Astrocyte (in vitro differentiated cells and primary cell): ENCODE data around the gene SLX1A. TPM values are rescaled to one million over a fixed set of nuclear protein-coding genes. Genes with fewer than 3 reads are reported as not detected.
"Not testable (repeated sequence)": the region's sequence is repeated elsewhere in the genome, so short reads cannot be mapped to it uniquely, and the experiment has no call there.

ENCODE experiments used
- DNase-seq: peaks from one replicate; pipeline ENCODE4 v3.0.0-alpha.2; 2010; ENCODE audit warnings: low read depth
- FAIRE-seq: peaks from 2 replicates; lab custom pipeline; 2011; peaks lifted over from hg19 to GRCh38; lab: Jason Lieb, UNC
- H2AFZ ChIP-seq: 2 replicates; pipeline ENCODE4 v1.6.0; 2012; ENCODE audit warnings: low read depth, low read length, inconsistent platforms
- H3K27ac ChIP-seq: 2 replicates; pipeline ENCODE4 v1.5.1; 2011; ENCODE audit warnings: low read depth, low read length, inconsistent platforms
- H3K27me3 ChIP-seq: 2 replicates; pipeline ENCODE4 v1.6.0; 2011; ENCODE audit warnings: low read length, inconsistent platforms; ENCODE audit not compliant: insufficient read depth
- H3K36me3 ChIP-seq: 2 replicates; pipeline ENCODE4 v1.5.1; 2011; ENCODE audit warnings: low read length, inconsistent platforms; ENCODE audit not compliant: insufficient read depth
- H3K4me1 ChIP-seq: 2 replicates; pipeline ENCODE4 v1.5.1; 2011; ENCODE audit warnings: low read length, inconsistent platforms; ENCODE audit not compliant: insufficient read depth
- H3K4me2 ChIP-seq: 2 replicates; pipeline ENCODE4 v1.6.0; 2012; ENCODE audit warnings: low read length, inconsistent platforms
- H3K4me3 ChIP-seq: 2 replicates; pipeline ENCODE4 v1.5.1; 2011; ENCODE audit warnings: low read depth, mild to moderate bottlenecking, low read length, inconsistent platforms; ENCODE audit not compliant: insufficient read depth
- H3K79me2 ChIP-seq: 2 replicates; pipeline ENCODE4 v1.6.0; 2012; ENCODE audit warnings: mild to moderate bottlenecking, low read length, inconsistent platforms; ENCODE audit not compliant: insufficient read depth
- H3K9ac ChIP-seq: 2 replicates; pipeline ENCODE4 v1.6.0; 2012; ENCODE audit warnings: mild to moderate bottlenecking, low read length, inconsistent platforms
- H3K9me3 ChIP-seq: 2 replicates; pipeline ENCODE4 v1.5.1; 2012; ENCODE audit warnings: low read depth, mild to moderate bottlenecking, low read length, inconsistent platforms; ENCODE audit not compliant: insufficient read depth
- H4K20me1 ChIP-seq: 2 replicates; pipeline ENCODE4 v1.6.0; 2012; ENCODE audit warnings: low read length, inconsistent platforms; ENCODE audit not compliant: insufficient read depth
- H3K27ac Mint-ChIP-seq: one replicate; pipeline ENCODE4 v1.8.0; 2021; ENCODE audit warnings: mild to moderate bottlenecking, mixed read lengths; ENCODE audit not compliant: unreplicated experiment
- H3K27me3 Mint-ChIP-seq: one replicate; pipeline ENCODE4 v1.8.0; 2021; ENCODE audit warnings: low read depth, mixed read lengths; ENCODE audit not compliant: unreplicated experiment
- H3K36me3 Mint-ChIP-seq: one replicate; pipeline ENCODE4 v1.8.0; 2021; ENCODE audit warnings: low read depth, mixed read lengths; ENCODE audit not compliant: unreplicated experiment
- H3K4me1 Mint-ChIP-seq: one replicate; pipeline ENCODE4 v1.8.0; 2021; ENCODE audit warnings: low read depth, mixed read lengths; ENCODE audit not compliant: unreplicated experiment
- H3K4me3 Mint-ChIP-seq: one replicate; pipeline ENCODE4 v1.8.0; 2021; ENCODE audit warnings: mild to moderate bottlenecking, moderate library complexity, mixed read lengths; ENCODE audit not compliant: unreplicated experiment
- H3K9me3 Mint-ChIP-seq: one replicate; pipeline ENCODE4 v1.8.0; 2021; ENCODE audit warnings: mild to moderate bottlenecking, mixed read lengths; ENCODE audit not compliant: unreplicated experiment
- CTCF ChIP-seq: IDR thresholded peaks from 2 replicates; pipeline ENCODE4 v1.5.1; 2011; ENCODE audit warnings: low read depth, mild to moderate bottlenecking, inconsistent platforms, low read length, moderate library complexity; ENCODE audit not compliant: insufficient read depth
- EZH2 ChIP-seq: IDR thresholded peaks from 2 replicates; pipeline ENCODE4 v1.6.1; 2012; ENCODE audit warnings: mild to moderate bottlenecking, low read length, inconsistent platforms; ENCODE audit not compliant: insufficient read depth
- total RNA-seq: library from RNA; stranded (reverse); gene quantifications from 2 replicates; pipeline ENCODE4 v1.2.1, GENCODE V29; 2021

The SLX1A gene
- total RNA-seq, 1 donor from 2014 or later: 10.9 TPM

DNA sequence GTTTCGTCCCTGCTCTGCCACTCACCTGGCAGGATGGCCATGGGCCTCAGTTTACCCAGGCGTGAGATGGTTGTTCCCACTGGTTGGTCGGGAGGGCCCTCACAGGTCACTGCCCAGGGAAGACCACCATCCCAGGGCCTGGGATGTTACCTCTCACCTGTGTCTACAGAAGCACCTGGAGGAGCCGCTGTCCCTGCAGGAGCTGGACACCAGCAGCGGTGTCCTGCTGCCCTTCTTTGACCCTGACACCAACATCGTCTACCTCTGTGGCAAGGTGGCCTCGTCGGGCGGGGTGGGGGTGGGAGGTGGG lies 6.2 kb upstream of the SLX1A start:
- Histone ChIP-seq H3K27me3 (no peaks in the 10 kb centered on the region), H3K4me1 (peaks cover 8% of the 10 kb centered on the region), H3K4me3 (no peak overlapping the region), H3K36me3 (no peaks in the 10 kb centered on the region), H3K4me2 (no peak overlapping the region), H2AFZ (no peak overlapping the region), H4K20me1 (peaks cover 3% of the 10 kb centered on the region), H3K9me3 (no peaks in the 10 kb centered on the region), H3K79me2 (no peaks in the 10 kb centered on the region), H3K27ac (no peak overlapping the region), H3K9ac (no peak overlapping the region)
- Mint-ChIP-seq H3K9me3 (no peaks in the 10 kb centered on the region), H3K4me1 (no peaks in the 10 kb centered on the region), H3K27ac (no peak overlapping the region), H3K4me3 (no peak overlapping the region), H3K36me3 (peaks cover 4% of the 10 kb centered on the region), H3K27me3 (peaks cover under 1% of the 10 kb centered on the region)
- DNase-seq: no peak
- FAIRE-seq: no peak
- TF ChIP-seq EZH2 (no peak), CTCF (no peak)

DNA sequence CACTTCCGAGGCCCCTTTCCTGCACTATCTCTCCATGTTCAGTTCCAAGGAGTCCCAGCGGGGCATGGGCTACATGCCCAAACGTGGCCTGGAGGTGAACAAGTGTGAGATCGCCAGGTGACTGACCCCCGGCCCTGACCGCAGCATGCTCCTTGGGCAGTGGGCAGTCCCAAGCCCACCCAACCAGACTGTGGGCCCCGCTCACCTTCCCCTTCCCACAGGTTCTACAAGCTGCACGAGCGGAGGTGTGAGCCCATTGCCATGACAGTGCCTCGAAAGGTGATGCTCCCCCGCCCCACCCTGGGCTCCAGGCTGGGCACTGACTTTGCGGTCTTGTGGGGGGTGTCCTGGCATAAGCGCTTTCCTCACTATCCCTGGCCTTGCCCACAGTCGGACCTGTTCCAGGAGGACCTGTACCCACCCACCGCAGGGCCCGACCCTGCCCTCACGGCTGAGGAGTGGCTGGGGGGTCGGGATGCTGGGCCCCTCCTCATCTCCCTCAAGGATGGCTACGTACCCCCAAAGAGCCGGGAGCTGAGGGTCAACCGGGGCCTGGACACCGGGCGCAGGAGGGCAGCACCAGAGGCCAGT lies 5.6 kb upstream of the SLX1A start:
- no peak for FAIRE-seq
- H3K27ac Mint-ChIP-seq: no peak overlapping the region
- H3K4me3 ChIP-seq: no peak overlapping the region
- no peaks in the 10 kb centered on the region for H3K27me3 Mint-ChIP-seq
- no peaks in the 10 kb centered on the region for H3K36me3 ChIP-seq
- H3K9me3 ChIP-seq: no peaks in the 10 kb centered on the region
- no peak for TF ChIP-seq CTCF
- TF ChIP-seq EZH2: no peak
- H3K4me1 ChIP-seq: peaks cover 4% of the 10 kb centered on the region
- peaks cover 3% of the 10 kb centered on the region for H4K20me1 ChIP-seq
- H3K27ac ChIP-seq: no peak overlapping the region
- H3K4me2 ChIP-seq: no peak overlapping the region
- no peaks in the 10 kb centered on the region for H3K4me1 Mint-ChIP-seq
- no peaks in the 10 kb centered on the region for H3K27me3 ChIP-seq
- no peak overlapping the region for H2AFZ ChIP-seq
- H3K79me2 ChIP-seq: no peaks in the 10 kb centered on the region
- H3K36me3 Mint-ChIP-seq: peaks cover 4% of the 10 kb centered on the region
- no peak for DNase-seq
- no peak overlapping the region for H3K4me3 Mint-ChIP-seq
- H3K9me3 Mint-ChIP-seq: no peaks in the 10 kb centered on the region
- no peak overlapping the region for H3K9ac ChIP-seq

GRCh38 chr16:30191158-30191557 lies 2.5 kb upstream of the SLX1A start:
- DNase-seq, H3K9me3 ChIP-seq, H4K20me1 ChIP-seq, H3K27ac ChIP-seq, H3K36me3 ChIP-seq, H3K4me3 ChIP-seq, H3K27me3 ChIP-seq, H3K4me2 ChIP-seq, H3K4me3 Mint-ChIP-seq, H3K4me1 Mint-ChIP-seq, H3K27ac Mint-ChIP-seq, H2AFZ ChIP-seq, H3K9me3 Mint-ChIP-seq, H3K79me2 ChIP-seq, H3K9ac ChIP-seq, H3K27me3 Mint-ChIP-seq, H3K36me3 Mint-ChIP-seq, FAIRE-seq, H3K4me1 ChIP-seq: not testable (repeated sequence)

DNA sequence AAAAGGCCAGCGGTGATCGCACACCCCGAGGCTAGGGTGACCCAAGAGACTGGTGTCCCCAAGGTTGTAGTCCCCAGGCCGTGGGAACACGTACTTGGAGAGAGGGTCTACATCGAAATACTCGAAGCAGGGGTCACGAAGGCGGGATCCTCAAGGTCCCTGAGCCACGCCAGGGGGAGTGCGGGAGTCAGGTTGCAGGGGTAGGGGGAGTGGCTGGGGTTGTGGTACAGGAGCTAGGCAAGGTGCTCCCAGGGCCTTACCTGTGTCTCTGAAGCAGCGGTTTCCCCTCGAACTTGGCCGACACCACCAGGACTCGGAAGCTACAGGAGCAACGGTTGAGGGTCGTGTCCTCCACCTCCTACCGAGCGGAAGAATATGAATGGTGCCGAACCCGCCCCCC lies 577 bp upstream of the SLX1A start:
- H3K27me3 Mint-ChIP-seq, H3K9me3 ChIP-seq, H3K4me2 ChIP-seq, H4K20me1 ChIP-seq, H3K4me1 Mint-ChIP-seq, H3K27ac Mint-ChIP-seq, FAIRE-seq, H3K79me2 ChIP-seq, H3K4me1 ChIP-seq, H3K4me3 Mint-ChIP-seq, H3K36me3 ChIP-seq, H2AFZ ChIP-seq, H3K9ac ChIP-seq, H3K27ac ChIP-seq, DNase-seq, H3K4me3 ChIP-seq, H3K36me3 Mint-ChIP-seq, H3K9me3 Mint-ChIP-seq, H3K27me3 ChIP-seq: not testable (repeated sequence)

GRCh38 chr16:30194172-30194925 lies 674 bp downstream of the SLX1A start:
- not testable (repeated sequence) for H3K36me3 ChIP-seq, H3K79me2 ChIP-seq, DNase-seq, H3K27me3 Mint-ChIP-seq, H3K4me3 Mint-ChIP-seq, H3K4me1 ChIP-seq, H3K27me3 ChIP-seq, H3K27ac Mint-ChIP-seq, FAIRE-seq, H3K9me3 Mint-ChIP-seq, H3K36me3 Mint-ChIP-seq, H3K27ac ChIP-seq, H3K9ac ChIP-seq, H4K20me1 ChIP-seq, H2AFZ ChIP-seq, H3K9me3 ChIP-seq, H3K4me1 Mint-ChIP-seq
- Histone ChIP-seq H3K4me2 (peak overlapping the region; percentile 78), H3K4me3 (peak overlapping the region; percentile 39)
